CD4-positive, alpha-beta T cell (primary cell): ENCODE data around the gene CCDC24. TPM values are rescaled to one million over a fixed set of nuclear protein-coding genes. Genes with fewer than 3 reads are reported as not detected.

Experiments used
- ATAC-seq: fragments of 200-7000 bp; cut with Tn5 transposase; one replicate; pipeline ENCODE4 v1.10.0; 2022; ENCODE audit warnings: mild to moderate bottlenecking; ENCODE audit not compliant: poor library complexity
- CTCF ChIA-PET: fragments of 350-600 bp; sonication (Branson Sonifier 250); formaldehyde crosslinking; loops from one replicate; lab custom pipeline; 2021; ENCODE audit warnings: antibody characterized with exemption, inconsistent platforms; lab: Charles Lee
- POLR2A ChIA-PET: fragments of 350-600 bp; sonication (Branson Sonifier 250); formaldehyde crosslinking; loops from one replicate; lab custom pipeline; 2021; ENCODE audit warnings: antibody characterized with exemption, inconsistent platforms; lab: Charles Lee
- DNase-seq, 14 experiments: peaks; one replicate each; pipeline ENCODE4 v3.0.0-alpha.2; 2013 to 2020; ENCODE audit warnings: mixed read lengths in 2 of 14
- H3K27ac ChIP-seq, 2 donors: one replicate each; pipeline versions ENCODE4 v1.5.1 to v1.7.0; 2013; ENCODE audit warnings: low read length in 2 of 2, low read depth in 1 of 2, mild to moderate bottlenecking in 1 of 2
- H3K27me3 ChIP-seq, 2 experiments: 1 replicate in 1 of 2; 2 replicates in 1 of 2; pipeline versions ENCODE4 v1.6.1 to v1.7.0; 2013; ENCODE audit warnings: low read length in 2 of 2, control low read depth in 1 of 2, mild to moderate bottlenecking in 1 of 2, moderate library complexity in 1 of 2; ENCODE audit not compliant: insufficient read depth in 2 of 2, control insufficient read depth in 1 of 2
- H3K36me3 ChIP-seq: one replicate; pipeline ENCODE4 v1.6.1; 2013; ENCODE audit warnings: low read length, control low read depth; ENCODE audit not compliant: insufficient read depth
- H3K4me1 ChIP-seq: one replicate; pipeline ENCODE4 v1.6.1; 2013; ENCODE audit warnings: low read length, control low read depth; ENCODE audit not compliant: insufficient read depth
- H3K4me3 ChIP-seq: one replicate; pipeline ENCODE4 v1.5.1; 2013; ENCODE audit warnings: mild to moderate bottlenecking, low read length, moderate library complexity
- H3K9me3 ChIP-seq, 2 experiments: 1 replicate in 1 of 2; 2 replicates in 1 of 2; pipeline versions ENCODE4 v1.6.1 to v1.7.0; 2013; ENCODE audit warnings: low read length in 2 of 2, mild to moderate bottlenecking in 2 of 2, control low read depth in 1 of 2, moderate library complexity in 1 of 2; ENCODE audit not compliant: control insufficient read depth in 1 of 2, insufficient read depth in 1 of 2
- H3K27ac Mint-ChIP-seq: one replicate; pipeline ENCODE4 v1.8.0; 2020; ENCODE audit warnings: mixed read lengths
- H3K27me3 Mint-ChIP-seq: one replicate; pipeline ENCODE4 v1.8.0; 2021; ENCODE audit warnings: mixed read lengths
- H3K36me3 Mint-ChIP-seq: one replicate; pipeline ENCODE4 v1.8.0; 2021; ENCODE audit warnings: low read depth, mixed read lengths
- H3K4me1 Mint-ChIP-seq: one replicate; pipeline ENCODE4 v1.8.0; 2021; ENCODE audit warnings: low read depth, mixed read lengths
- H3K4me3 Mint-ChIP-seq: one replicate; pipeline ENCODE4 v1.8.0; 2020; ENCODE audit warnings: mild to moderate bottlenecking, mixed read lengths
- H3K9me3 Mint-ChIP-seq: one replicate; pipeline ENCODE4 v1.8.0; 2020; ENCODE audit warnings: mixed read lengths
- CTCF ChIP-seq: fragments of 200-600 bp; IDR thresholded peaks from one replicate; pipeline ENCODE4 v1.8.0; 2022; ENCODE audit warnings: antibody characterized with exemption, mild to moderate bottlenecking
- intact Hi-C, 2 experiments: fragments of 100-400 bp; cut with DNase I in 1 of 2; cut with micrococcal nuclease in 1 of 2; formaldehyde crosslinking; loops; one replicate each; pipeline versions ENCODE4 v1.15.1 to v1.9.0; 2023 to 2025; cut with DNase I, micrococcal nuclease
- total RNA-seq, 174 experiments: library from RNA in 2 of 174; stranded (reverse) in 2 of 174; gene quantifications; one replicate each; pipeline ENCODE4 v1.2.3 and lab custom pipeline; 2021 to 2026

The CCDC24 gene
- total RNA-seq, 2 experiments from 2014 or later, result 0.98 to 1.4 TPM

GRCh38 chr1:44040418-44040817 is 49.0 kb downstream of the CCDC24 start:
- Histone ChIP-seq H3K27ac (no peak overlapping the region), H3K4me3 (no peak overlapping the region), H3K4me1 (no peaks in the 10 kb centered on the region), H3K36me3 (no peaks in the 10 kb centered on the region), H3K27me3 (peaks cover 0 to 5% of the 10 kb centered on the region in 2 experiments), H3K9me3 (no peaks in the 10 kb centered on the region)
- Mint-ChIP-seq H3K27ac (no peak overlapping the region), H3K9me3 (no peaks in the 10 kb centered on the region), H3K36me3 (no peaks in the 10 kb centered on the region), H3K27me3 (no peaks in the 10 kb centered on the region), H3K4me1 (no peaks in the 10 kb centered on the region), H3K4me3 (no peak overlapping the region)
- no peak for DNase-seq
- no peak for TF ChIP-seq CTCF
- ATAC-seq, result no peak
- intact Hi-C loops, result no loop called here
- ChIA-PET POLR2A (no interaction called here), CTCF (interaction anchor here (0.8 kb wide), 1 partner anchor 34 kb away, joined by 3 read pairs; no protein-coding TSS in a partner anchor)

DNA sequence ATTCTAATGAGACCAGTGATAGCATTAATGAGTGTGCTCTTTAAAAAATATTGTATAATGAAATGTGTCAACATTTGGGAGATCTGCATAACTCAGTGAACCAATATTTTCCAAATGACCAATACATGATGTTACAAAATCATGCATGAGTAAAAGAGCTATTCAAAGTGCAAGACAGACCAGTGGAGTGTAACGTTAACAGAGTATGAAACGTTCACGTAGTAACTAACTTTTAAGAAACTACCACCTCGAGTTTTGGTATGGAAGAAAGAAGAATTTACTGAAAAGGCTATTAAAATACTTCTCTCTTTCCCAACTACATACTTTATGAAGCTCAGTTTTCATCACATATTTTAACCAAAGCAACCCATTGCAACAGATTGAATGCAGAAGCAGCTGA is 49.4 kb downstream of the CCDC24 start:
- ChIA-PET POLR2A (no interaction called here), CTCF (no interaction called here)
- DNase-seq (no peak), ATAC-seq (no peak)
- H3K9me3 Mint-ChIP-seq, result no peaks in the 10 kb centered on the region
- H3K4me1 ChIP-seq, result no peaks in the 10 kb centered on the region
- no peak overlapping the region for H3K27ac Mint-ChIP-seq
- H3K4me3 ChIP-seq, result no peak overlapping the region
- TF ChIP-seq CTCF, result no peak
- H3K4me1 Mint-ChIP-seq, result no peaks in the 10 kb centered on the region
- no peaks in the 10 kb centered on the region for H3K9me3 ChIP-seq
- H3K27me3 Mint-ChIP-seq, result no peaks in the 10 kb centered on the region
- no peaks in the 10 kb centered on the region for H3K36me3 Mint-ChIP-seq
- H3K36me3 ChIP-seq, result no peaks in the 10 kb centered on the region
- intact Hi-C loops, result no loop called here
- no peak overlapping the region for H3K4me3 Mint-ChIP-seq
- H3K27ac ChIP-seq, result no peak overlapping the region
- H3K27me3 ChIP-seq, result peaks cover 0 to 5% of the 10 kb centered on the region in 2 experiments

- Histone ChIP-seq H3K27ac (no peak overlapping the region), H3K36me3 (no peaks in the 10 kb centered on the region), H3K4me1 (no peaks in the 10 kb centered on the region), H3K9me3 (no peaks in the 10 kb centered on the region), H3K4me3 (no peak overlapping the region), H3K27me3 (peaks cover 4 to 5% of the 10 kb centered on the region in 2 experiments)
- Mint-ChIP-seq H3K9me3 (no peaks in the 10 kb centered on the region), H3K4me3 (no peak overlapping the region), H3K36me3 (no peaks in the 10 kb centered on the region), H3K27me3 (peaks cover 7% of the 10 kb centered on the region), H3K27ac (no peak overlapping the region), H3K4me1 (no peaks in the 10 kb centered on the region)
- intact Hi-C loops, result no loop called here
- TF ChIP-seq CTCF, result no peak
- ATAC-seq (no peak), DNase-seq (no peak)
- POLR2A ChIA-PET, result no interaction called here
- CTCF ChIA-PET, result interaction anchor here (1.6 kb wide), 1 partner anchor 37 kb away, joined by 3 read pairs; no protein-coding TSS in a partner anchor
Observed at GRCh38 chr1:44043176-44044070, 52.0 kb downstream of the CCDC24 start.
